Osteocyte (in vitro differentiated cells): Measurements from ENCODE around the gene CHD6. TPM values are rescaled to one million over a fixed set of nuclear protein-coding genes. Genes with fewer than 3 reads are reported as not detected.

Experiments used
- DNase-seq: peaks from one replicate; pipeline ENCODE4 v3.0.0; 2021; ENCODE audit warnings: mixed read lengths; ENCODE audit not compliant: unreplicated experiment; ENCODE audit errors: extremely low spot score
- H3K27ac Mint-ChIP-seq: one replicate; pipeline ENCODE4 v1.8.0; 2021; ENCODE audit warnings: mild to moderate bottlenecking, mixed read lengths; ENCODE audit not compliant: unreplicated experiment
- H3K27me3 Mint-ChIP-seq: one replicate; pipeline ENCODE4 v1.8.0; 2021; ENCODE audit warnings: mixed read lengths; ENCODE audit not compliant: unreplicated experiment
- H3K36me3 Mint-ChIP-seq: one replicate; pipeline ENCODE4 v1.8.0; 2021; ENCODE audit warnings: mixed read lengths; ENCODE audit not compliant: unreplicated experiment
- H3K4me1 Mint-ChIP-seq: one replicate; pipeline ENCODE4 v1.8.0; 2021; ENCODE audit warnings: mixed read lengths; ENCODE audit not compliant: unreplicated experiment
- H3K4me3 Mint-ChIP-seq: one replicate; pipeline ENCODE4 v1.8.0; 2021; ENCODE audit warnings: mild to moderate bottlenecking, moderate library complexity, mixed read lengths; ENCODE audit not compliant: unreplicated experiment
- H3K9me3 Mint-ChIP-seq: one replicate; pipeline ENCODE4 v1.8.0; 2021; ENCODE audit warnings: mixed read lengths; ENCODE audit not compliant: unreplicated experiment
- CTCF ChIP-seq: fragments of 200-600 bp; sonication (generic); IDR thresholded peaks from 2 replicates; pipeline ENCODE4 v1.5.0; 2021; ENCODE audit warnings: antibody characterized with exemption, mild to moderate bottlenecking, moderate library complexity
- total RNA-seq: library from RNA; stranded (reverse); gene quantifications from 2 replicates; pipeline ENCODE4 v1.2.1, GENCODE V29; 2021

CHD6 gene
- total RNA-seq, 1 donor from 2014 or later: 51.4 TPM

DNA sequence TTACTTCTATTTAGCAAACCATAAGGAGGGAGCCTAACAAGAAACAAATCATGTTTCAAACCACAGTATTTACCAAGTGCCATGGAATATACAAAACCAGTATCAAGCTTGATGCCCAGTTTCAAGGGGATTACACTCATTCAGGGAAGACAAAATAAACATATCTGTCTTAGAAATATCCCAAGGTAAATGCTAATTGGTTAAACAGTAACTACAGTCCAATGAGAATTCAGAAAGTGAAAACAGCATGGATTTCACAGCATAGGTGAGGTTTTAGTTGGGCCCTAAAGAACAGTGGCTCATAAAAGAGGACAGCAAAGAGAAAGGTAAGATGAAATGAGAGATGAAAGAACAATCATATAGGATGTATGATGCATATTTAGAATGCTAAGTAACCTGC is 110.3 kb downstream of the CHD6 start:
- peaks cover 4% of the 10 kb centered on the region for H3K9me3 Mint-ChIP-seq
- peaks cover 37% of the 10 kb centered on the region for H3K36me3 Mint-ChIP-seq
- TF ChIP-seq CTCF: no peak
- no peaks in the 10 kb centered on the region for H3K27me3 Mint-ChIP-seq
- H3K4me3 Mint-ChIP-seq: no peak overlapping the region
- no peak for DNase-seq
- H3K27ac Mint-ChIP-seq: no peak overlapping the region
- peaks cover 13% of the 10 kb centered on the region for H3K4me1 Mint-ChIP-seq

DNA sequence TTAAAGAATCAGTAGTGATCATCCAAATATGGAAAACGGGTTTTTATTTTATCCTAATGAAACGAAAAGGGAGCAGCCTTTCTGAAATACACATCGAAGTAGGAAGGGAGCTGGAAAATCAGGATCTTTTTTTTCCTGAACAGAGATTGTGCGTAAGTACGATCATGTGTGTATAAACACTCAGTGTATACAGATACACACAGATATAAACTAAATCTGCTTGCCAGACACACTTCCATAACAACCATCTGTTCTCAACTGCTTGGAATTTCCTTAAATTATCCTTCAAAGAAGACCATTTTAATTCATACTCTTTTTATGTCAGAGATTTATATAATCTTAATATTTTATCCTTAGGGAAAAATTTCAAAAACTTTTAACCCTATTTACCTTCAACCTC is 110.7 kb downstream of the CHD6 start:
- no peak for DNase-seq
- no peak overlapping the region for H3K4me3 Mint-ChIP-seq
- H3K9me3 Mint-ChIP-seq: peaks cover 4% of the 10 kb centered on the region
- TF ChIP-seq CTCF: no peak
- peaks cover 9% of the 10 kb centered on the region for H3K4me1 Mint-ChIP-seq
- no peaks in the 10 kb centered on the region for H3K27me3 Mint-ChIP-seq
- H3K36me3 Mint-ChIP-seq: peaks cover 33% of the 10 kb centered on the region
- no peak overlapping the region for H3K27ac Mint-ChIP-seq

GRCh38 chr20:41506192-41506915 is 111.8 kb downstream of the CHD6 start:
- no peaks in the 10 kb centered on the region for H3K27me3 Mint-ChIP-seq
- H3K27ac Mint-ChIP-seq: no peak overlapping the region
- peaks cover 4% of the 10 kb centered on the region for H3K4me1 Mint-ChIP-seq
- DNase-seq: no peak
- peaks cover 22% of the 10 kb centered on the region for H3K36me3 Mint-ChIP-seq
- TF ChIP-seq CTCF: no peak
- no peak overlapping the region for H3K4me3 Mint-ChIP-seq
- H3K9me3 Mint-ChIP-seq: peaks cover 4% of the 10 kb centered on the region

DNA sequence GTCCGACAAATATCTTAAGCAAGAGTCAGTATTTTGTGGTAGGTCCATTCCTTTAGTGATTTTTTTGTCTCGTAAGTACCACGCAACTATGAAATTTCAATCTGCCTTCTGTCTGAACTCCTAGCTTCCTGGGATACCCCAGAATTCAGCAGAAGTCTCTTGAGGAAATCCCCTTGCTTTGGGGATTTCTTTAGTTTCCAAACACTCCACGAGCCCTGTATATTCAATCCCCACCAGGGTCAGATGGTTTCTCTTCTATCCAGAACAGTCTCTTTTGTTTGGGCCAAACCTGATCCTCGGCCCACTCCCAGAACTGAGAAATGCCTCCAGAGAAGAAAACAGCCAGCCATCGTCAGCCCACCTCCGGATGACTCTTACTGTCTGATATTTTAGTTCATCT is 113.0 kb downstream of the CHD6 start:
- Mint-ChIP-seq H3K4me1 (peaks cover 11% of the 10 kb centered on the region), H3K9me3 (peaks cover 4% of the 10 kb centered on the region), H3K27me3 (no peaks in the 10 kb centered on the region), H3K36me3 (peaks cover 19% of the 10 kb centered on the region), H3K4me3 (no peak overlapping the region), H3K27ac (no peak overlapping the region)
- TF ChIP-seq CTCF: no peak
- no peak for DNase-seq

DNA sequence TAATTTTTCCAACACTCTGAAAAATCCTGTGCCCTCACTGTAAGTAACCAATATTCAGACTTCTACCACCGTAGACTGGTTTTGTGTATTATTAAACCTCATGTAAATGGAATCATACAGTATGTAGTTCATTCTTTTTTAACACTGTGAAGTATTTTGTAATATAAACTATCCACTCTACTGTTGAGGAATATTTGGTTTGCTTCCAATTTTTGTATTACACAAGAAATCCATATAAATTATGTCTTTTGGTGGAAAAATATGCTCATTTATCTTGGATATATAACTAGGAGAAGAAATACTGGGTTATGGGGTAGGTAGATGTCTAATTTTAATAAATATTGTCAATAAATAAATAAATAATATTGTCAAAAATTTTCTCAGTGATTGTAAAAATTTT is 116.8 kb downstream of the CHD6 start:
- H3K27me3 Mint-ChIP-seq: no peaks in the 10 kb centered on the region
- peaks cover 11% of the 10 kb centered on the region for H3K4me1 Mint-ChIP-seq
- H3K4me3 Mint-ChIP-seq: no peak overlapping the region
- H3K36me3 Mint-ChIP-seq: peaks cover 34% of the 10 kb centered on the region
- no peak for DNase-seq
- peaks cover 4% of the 10 kb centered on the region for H3K9me3 Mint-ChIP-seq
- no peak overlapping the region for H3K27ac Mint-ChIP-seq
- TF ChIP-seq CTCF: no peak
